Left hindlimb (tissue), 1 donor: ENCODE results near the gene ZNF750.

Source experiments
- DNase-seq: peaks from one replicate; pipeline ENCODE4 v3.0.0-alpha.2; 2018

ZNF750 gene

DNA sequence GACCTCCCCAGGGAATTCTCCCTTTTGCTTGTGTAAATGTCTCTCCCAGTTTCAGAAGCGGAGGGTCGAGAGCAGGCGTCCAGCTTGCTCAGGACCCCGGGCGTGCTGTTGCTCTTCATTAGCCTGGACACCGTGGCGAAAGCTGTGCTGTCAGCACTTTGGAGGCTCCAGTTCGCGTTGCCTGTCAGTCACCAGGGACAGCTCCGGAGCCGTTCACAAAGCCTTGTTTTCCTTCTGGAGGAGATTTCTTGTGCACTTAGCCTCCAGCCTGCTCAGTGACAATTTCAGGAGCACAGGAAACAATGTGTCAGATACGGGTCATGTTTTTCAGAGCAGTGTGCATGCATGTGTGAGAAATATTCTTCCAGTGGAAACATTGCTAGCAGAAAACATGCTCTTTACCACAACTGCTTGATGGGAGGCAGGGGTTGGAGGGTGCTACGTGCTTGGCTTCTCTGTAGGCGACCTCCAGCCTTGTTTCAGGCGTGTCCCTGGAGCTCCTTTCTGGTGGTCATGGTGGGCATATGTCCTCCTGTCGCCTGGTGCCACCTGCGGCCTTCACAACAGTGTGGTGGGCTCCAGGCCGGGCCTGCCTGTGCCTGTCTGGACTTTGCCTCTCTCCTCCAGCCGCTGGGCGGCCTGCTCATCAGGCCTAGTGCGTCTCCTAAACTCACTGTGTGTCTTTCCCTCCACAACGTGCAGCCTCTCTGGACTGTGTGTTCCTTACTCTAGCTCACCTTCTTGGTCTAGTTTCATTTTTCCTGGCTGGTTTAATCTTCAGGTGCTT is 29.0 kb downstream of the ZNF750 start:
- DNase-seq, result peak; percentile 17

DNA sequence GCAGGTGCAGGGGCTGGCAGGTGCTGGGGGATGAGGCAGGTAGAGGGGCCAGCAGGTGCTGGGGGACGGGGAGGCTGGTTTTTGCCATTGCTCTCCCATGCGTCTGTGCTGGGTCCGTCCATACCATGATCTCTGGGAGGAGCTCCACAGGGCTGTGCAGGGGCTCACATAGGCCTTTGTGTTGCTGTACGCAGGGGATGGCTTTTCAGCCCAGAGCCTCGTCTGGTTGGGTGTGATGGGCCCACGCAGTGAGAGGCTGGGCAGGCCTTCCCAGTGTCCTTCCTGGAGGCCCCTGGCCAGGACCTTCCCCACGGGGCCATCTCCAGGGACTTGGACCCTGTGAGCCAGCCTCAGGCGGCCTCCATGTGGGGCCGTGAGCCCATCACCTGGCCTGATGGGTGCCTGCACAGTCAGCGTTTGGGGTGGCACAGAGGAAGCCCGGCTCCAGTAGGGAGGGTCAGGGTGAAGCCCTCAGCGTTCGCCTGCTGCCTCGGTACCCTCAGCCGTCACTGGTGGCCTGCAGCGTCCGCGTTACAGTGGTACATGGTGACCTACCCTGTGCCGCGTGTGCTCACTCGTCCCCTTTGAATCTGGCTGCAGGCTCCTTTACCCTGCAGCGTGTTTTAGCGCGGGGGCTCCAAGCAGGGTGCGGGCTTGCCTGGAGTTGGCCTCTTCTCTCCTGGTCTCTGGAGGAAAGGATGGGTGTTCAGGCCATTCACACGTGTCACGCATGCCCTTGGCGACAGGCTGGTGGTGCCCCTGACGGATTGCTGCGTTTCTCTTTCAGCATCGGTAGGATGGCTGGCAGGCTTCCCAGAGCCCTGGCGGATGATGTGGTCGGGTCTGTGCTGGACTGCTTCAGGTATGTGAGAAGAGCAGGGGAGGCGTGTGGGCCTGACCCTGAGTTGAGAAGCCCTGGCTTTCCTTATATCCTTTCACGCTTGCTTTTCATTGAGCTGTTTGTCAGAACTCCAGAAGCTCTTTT is 30.6 kb downstream of the ZNF750 start:
- peak; percentile 32 for DNase-seq

DNA sequence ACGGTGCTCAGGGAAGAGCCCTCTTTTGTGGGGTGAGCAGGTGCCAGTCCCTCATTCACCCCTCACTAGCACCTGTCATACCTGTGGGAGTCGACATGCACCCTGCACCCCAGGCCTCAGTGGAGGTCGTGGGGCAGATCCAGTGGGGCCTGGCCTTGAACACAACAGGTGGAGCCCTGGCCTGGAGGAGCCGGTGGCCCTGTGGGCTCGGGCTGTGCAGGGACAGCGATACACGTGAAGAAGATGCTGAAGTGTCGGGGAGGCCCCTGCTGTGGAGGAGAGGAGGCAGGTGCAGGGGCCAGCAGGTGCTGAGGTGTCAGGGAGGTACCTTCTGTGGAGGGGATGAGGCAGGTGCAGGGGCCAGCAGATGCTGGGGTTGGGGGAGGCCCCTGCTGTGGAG is 31.8 kb downstream of the ZNF750 start:
- DNase-seq, result peak; percentile 17

DNA sequence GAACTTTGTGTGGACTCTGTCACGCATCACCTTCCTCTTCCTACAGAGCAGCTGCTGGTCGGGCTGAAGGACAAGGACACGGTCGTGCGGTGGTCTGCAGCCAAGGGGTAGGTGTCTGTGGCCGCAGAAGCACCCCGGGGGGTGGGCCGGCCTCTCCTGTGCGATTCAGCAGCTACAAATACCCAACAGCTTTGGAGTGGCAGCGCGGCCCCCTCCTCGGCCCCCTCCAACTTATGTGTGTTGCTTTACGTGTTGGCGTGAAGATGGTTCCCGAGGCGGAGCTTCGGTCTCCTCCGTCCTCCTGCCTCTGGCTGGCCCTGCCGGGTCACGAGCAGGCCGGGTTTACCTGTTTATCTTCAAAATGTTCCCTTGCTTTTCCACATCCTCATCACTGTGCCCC is 32.3 kb downstream of the ZNF750 start:
- DNase-seq, result peak; percentile 26

DNA sequence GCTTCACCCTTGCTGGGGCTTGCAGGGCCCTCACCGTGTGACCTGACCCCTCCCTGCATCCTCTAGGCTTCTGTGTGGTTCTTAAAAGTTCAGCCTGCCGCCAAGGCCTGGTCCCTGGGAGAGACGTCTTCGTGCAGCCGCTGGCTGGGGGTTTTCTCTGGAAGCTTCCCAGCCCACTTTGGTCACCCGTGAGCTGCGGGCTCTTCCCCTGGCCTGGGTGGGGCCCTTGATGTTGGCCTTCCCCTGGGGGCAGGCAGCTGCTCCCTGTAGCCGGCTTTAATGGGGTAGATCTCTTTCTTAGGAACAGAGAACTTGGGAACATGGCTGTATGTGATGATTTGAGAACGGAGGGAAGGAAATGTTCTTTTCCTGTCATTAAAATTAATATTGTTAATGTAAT is 32.7 kb downstream of the ZNF750 start:
- peak; percentile 38 for DNase-seq

DNA sequence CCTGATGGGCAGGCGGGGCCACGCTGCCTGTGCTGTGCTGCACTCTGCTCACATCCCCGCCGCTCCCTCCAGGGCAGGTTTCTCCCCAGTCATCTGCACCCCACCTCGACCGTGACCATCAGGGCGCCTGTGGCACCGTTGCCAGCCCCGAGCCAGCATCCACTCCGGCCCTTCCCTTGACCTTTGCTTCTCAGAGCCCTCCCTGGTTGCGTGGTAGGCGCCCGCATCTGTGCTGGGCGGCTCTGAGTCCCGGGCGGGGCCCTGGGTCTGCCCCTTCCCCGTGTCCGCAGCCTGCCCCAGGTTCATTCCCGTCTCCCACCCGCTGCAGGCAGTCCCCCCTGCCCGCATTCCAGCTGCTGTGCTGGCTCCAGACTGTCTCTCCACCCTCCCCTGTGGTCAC is 33.2 kb downstream of the ZNF750 start:
- DNase-seq, result peak; percentile 33

DNA sequence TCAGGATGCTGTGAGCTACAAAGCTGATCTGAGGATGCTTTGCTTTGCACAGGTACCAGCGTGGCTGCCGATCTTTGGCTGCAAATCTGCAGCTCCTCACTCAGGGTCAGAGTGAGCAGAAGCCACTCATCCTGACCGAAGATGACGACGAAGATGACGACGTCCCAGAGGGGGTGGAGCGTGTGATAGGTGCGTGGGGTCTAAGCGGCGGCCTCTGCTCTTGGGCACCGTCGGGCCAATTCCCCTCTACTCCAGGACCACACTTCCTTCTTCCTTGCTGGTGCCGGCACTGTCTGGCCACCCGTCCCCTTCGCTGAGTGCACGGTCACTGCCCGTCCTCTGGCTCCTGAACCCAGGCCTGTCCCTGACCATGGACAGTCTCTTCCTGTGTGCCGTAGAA is 34.0 kb downstream of the ZNF750 start:
- DNase-seq, result no peak

DNA sequence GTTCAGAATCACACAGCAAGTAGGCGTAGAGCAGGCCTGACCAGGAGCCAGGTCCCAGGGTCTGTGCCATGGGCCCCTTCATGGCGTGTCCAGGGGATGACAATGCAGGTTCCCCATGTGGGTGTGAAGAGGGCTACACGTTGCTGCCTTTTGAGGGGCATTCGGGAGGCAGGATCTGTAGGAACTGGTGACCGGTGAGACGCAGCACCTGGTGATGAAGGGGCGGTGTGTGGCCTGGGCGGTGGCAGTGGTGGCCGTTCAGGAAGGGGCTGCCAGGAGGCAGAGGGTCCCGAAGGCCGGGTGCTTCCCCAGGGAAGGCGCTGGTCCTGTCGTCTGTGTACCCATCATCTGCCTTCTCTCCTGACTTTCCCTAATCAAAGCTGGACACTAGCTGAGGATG is 34.6 kb downstream of the ZNF750 start:
- no peak for DNase-seq

DNA sequence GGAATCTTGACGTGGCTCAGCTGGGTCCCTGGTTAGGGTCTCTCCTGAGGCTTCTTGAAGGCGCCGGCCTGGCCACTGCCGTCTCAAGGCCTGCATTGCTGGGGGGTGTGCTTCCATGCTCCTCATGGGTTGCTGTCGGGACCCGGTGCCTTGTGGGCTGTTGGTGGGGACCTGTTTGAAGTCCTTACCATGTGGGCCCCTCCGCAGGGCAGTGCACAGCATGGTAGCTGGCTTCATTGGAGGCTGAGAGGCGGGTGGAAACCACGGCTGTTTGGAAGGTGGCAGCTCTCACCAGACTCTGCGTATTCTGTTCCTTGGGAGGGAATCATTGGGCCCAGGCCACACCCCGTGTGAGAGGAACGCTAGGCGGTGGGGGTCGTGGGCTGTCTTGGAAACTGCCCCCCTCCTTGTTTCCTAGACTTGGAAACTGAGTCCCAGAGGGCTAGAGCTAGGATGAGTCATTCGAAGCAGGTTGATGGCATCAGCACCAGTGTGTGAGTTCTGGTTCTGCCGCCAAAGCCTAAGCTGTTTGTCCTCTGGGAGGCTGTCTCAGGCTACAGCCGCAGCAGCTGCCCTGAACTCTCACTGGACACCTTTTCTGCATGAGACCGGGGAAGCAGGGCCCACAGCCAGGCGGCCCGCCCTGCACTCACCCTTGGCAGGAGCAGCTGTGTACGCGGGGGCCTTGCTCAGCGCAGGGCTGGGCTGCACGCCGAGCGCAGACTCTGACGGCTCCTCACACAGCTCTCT is 35.2 kb downstream of the ZNF750 start:
- DNase-seq, result peak; percentile 92

DNA sequence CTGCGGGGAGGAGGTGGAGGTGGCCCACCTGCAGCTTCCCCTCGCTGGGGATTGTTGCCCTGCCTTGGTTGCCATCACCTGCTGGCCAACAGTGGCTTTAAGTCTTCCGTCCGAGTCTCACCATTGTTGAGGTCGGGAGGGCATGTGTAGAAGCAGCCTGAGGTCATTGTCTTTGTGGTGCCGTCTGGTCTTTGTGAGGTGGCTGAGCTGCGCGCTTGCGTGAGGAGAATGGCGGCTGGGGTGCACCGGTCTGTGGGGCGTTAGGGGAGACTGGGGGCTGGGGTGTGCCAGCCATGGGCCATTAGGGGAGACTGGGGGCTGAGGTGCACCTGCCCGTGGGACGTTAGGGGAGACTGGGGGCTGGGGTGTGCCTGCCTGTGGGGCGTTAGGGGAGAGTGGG is 36.2 kb downstream of the ZNF750 start:
- DNase-seq, result peak; percentile 17

DNA sequence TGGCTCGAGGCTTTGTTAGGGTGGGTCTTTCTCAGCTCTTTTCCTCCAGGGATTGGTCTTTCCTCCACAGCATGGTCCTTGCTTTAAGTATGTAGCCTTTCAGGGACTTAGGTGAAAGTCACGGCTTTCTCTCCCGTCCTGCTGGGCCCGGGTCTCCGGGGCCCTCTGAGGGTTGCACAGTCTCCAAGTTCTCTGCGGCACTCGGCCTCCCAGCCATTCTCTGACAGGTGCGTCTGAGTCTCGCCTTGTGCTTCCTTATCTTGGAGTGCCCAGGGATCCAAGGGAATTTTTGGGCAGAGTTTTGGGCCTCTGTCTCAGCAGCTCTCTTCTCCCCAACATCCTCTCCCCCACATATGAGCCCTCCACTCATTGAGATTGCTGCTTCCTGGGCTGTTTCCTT is 36.6 kb downstream of the ZNF750 start:
- peak; percentile 8 for DNase-seq

DNA sequence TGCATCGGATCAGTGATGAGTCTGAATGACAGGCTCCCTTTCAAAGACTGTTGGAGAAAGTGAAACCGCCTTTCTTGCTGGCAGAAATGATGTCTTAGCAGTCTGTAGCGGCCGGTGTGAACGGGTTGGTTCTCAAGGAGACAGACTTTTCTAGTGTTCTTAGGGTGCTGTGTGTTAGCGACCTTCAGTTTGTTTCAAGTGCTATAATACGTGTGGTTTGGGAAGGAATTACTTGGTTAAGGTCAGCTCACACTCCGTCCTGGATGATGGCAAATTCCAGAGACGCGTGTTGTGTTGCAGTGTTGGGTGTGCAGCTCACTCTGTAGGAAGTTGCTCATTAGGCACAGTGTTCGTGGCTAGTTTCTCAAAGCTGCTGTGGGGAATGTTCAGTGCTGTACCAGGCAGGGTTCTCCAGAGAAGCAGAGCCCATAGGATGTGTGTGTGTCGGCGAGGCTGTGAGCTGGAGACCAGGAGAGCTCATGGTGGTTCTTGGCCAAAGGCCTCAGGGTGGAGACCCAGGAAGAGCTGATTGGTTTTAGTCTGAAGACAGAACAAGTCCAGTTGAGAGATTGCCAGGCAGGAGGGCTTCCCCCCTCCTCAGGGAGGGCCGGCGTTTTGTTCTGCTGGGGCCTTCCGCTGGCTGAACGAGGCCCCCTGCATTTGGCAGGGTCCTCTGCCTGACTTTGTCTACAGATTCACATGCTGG is 37.6 kb downstream of the ZNF750 start:
- DNase-seq, result peak; percentile 42

DNA sequence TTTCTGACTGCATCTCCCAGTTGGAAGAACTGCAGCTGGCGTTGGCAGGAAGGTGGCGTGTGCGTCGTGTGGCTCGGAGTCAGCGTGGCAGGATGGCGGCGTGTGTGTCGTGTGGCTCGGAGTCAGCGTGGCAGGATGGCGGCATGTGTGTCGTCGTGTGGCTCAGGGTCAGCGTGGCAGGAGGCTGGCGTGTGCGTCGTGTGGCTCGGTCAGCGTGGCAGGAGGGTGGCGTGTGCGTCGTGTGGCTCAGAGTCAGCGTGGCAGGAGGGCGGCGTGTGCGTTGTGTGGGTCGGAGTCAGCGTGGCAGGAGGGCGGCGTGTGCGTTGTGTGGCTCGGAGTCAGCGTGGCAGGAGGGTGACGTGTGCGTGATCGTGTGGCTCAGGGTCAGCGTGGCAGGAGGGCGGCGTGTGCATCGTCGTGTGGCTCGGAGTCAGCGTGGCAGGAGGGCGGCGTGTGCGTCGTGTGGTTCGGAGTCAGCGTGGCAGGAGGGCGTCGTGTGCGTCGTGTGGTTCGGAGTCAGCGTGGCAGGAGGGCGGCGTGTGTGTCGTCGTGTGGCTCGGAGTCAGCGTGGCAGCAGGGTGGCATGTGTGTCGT is 38.3 kb downstream of the ZNF750 start:
- peak; percentile 18 for DNase-seq

DNA sequence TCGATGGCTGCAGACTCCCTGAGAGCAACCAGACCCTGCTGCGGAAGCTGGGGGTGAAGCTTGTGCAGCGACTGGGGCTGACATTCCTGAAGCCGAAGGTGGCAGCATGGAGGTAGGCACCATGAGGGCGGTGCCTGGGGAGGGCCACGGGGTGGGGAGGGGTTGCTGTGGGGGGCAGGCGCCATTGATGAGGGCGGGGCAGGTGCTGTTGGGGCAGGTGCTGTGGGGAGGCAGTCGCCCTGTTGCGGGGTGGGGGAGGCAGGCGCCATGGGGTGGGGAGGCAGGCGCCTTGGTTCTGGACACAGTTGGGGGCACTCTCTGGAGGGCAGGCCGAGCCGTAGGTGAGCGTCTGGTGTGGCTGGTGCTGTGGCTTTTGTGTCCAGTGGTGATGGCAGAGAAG is 38.9 kb downstream of the ZNF750 start:
- DNase-seq, result peak; percentile 19

DNA sequence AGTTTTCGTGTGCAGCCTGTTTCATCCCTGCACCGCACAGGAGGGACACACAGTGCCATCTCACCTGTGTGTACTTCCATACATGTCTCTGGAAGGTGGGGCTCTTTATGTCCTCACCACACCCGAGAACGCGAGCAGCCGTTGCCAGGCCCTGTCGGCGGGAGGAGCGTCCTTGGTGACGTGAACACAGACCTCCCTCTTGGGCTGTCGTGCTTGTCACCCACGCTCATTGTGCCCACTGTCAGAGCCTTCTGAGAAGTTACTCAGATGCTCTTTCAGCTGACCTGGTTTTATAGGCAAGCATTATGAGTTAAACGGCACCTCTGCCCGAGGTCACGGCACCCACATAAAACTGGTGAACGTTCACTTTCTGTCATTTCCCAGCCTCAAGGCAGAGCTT is 40.2 kb downstream of the ZNF750 start:
- DNase-seq, result peak; percentile 15

DNA sequence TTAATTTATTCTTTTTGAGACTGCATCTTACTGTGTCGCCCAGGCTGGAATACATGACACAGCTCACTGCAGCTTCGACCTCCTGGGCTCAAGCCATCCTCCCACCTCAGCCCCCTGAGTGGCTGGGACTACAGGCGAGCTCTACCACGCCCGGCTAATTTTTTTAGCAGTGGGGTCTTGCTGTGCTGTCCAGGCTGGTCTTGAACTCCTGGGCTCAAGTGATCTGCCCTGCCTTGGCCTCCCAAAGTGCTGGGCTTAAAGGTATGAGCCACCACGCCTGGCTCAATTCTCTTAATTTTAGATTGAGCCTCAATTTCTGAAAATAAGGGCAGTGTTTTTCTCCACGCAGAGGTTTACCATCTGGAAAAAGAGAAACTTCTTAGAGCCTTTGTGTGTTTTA is 41.1 kb downstream of the ZNF750 start:
- peak; percentile 6 for DNase-seq

DNA sequence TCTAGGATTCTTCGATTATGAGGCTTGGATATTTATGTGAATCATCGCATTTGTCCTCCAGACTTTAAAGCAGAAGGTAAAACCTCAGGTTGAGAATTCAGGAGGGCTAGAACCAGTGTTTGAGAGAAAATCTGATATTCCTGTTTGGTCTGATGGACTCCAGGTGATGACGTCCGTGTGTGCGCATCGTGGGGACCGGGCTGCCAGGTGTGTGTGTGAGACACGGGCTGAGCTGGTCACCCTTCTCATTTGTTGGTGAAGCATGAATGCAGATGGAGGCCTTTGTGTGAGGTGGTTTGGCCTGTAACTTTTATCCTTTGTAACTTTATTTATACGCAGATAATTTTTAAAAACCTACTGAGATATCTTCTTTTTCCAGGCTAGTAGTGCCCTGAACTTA is 42.8 kb downstream of the ZNF750 start:
- DNase-seq, result no peak

DNA sequence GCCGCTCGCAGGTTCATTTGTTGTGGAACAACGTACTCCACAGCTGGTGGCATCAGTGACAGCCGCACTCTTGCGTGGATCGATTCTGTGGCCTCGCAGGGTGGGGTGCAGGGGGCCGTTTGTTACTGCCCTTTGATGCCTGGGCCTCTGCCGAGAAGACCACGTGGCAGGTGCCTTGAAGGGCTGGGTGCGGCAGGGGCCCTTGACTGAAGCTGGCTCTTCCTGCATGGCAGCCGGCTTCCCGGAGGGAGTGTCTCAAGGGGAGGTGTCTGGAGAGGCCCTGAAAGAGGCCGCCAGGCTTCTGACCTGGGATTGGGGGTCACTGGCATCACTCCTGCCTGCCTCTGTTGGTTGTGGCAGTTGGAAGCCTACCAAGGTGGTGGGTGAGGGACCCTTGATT is 44.2 kb downstream of the ZNF750 start:
- no peak for DNase-seq

DNA sequence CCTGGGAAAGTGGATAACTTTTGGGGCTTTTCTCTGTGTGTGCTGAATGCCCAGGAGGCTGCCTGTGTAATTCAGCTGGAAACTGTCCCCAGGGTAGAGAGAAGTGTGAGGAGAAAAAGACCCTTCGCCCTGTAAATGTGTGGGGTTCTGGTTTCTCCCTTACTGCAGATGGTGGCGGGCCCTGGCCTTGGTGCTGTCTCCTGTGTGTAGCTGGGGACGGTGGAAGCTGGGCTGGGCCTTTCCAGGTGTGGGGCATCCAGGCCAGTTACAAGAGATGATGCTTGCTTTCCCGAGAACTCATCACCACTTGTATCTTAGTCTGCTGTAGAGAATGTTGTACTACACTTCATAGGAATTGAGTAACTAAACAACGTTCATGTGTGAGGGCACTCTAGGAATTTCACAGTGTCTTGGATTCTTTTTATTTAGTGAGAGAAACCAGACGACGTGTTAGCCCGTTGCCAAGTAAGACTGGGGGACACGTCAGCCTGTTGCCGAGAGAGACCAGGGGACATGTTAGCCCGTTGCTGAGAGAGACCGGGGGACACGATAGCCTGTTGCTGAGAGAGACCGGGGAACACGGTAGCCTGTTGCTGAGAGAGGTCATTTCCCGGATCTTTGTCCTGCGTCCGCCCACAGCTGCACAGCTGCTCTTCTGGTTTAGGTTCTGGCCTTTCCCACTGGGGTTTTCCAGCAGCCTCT is 44.9 kb downstream of the ZNF750 start:
- peak; percentile 74 for DNase-seq

DNA sequence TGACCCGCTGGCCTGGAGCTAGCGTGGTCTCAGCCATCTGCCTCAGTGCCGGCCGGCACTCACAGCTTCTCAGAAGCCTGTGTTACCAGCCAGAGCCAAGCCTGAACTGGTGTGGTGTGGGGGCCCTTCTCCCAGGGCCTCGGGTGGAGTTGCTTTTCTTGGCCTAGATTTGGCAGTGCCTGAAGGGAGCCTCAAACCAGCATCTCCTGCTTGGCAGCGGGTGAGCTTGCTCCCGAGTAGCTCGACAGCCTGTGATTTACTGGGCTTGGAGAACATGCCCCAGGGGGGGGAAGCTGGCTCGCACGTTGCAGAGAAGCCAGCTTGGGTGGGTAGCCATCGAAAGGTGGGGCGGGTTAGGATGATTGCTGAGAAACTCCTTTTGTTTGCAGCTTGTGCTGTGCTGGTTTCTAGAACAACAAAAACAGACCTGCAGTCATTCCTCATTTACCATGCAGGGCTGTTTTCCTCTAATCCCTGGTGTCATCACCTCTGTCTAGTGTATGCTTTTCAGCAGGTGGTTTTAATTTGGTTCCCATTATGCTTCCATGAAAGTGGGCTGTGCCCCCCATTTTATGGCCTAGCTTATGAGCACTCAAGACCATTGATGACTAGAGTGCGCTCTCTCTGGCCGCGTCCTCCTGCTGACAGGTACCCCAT is 45.7 kb downstream of the ZNF750 start:
- peak; percentile 83 for DNase-seq

DNA sequence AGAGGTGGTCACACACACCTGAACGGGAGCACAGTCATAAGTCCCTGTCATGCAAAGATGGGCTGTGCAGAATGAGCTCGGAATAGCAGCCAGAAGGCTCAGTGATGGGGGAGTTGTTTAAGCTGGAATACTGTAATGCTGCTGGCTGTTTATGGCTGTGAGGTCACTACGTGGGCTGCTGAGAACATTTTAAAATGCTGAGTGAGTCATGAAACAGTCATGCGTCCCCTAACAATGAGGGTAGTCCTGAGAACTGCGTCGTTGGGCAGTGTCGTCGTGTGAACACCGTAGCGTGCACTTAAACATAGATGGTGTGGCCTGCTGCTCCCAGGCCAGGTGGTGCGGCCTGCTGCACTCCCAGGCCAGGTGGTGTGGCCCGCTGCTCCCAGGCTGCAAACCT is 48.3 kb downstream of the ZNF750 start:
- peak; percentile 37 for DNase-seq
